ENCODE measurements around the gene KIF19.
"Not testable (repeated sequence)": the region's sequence is repeated elsewhere in the genome, so short reads cannot be mapped to it uniquely, and the experiment has no call there.

KIF19 gene, protein sequence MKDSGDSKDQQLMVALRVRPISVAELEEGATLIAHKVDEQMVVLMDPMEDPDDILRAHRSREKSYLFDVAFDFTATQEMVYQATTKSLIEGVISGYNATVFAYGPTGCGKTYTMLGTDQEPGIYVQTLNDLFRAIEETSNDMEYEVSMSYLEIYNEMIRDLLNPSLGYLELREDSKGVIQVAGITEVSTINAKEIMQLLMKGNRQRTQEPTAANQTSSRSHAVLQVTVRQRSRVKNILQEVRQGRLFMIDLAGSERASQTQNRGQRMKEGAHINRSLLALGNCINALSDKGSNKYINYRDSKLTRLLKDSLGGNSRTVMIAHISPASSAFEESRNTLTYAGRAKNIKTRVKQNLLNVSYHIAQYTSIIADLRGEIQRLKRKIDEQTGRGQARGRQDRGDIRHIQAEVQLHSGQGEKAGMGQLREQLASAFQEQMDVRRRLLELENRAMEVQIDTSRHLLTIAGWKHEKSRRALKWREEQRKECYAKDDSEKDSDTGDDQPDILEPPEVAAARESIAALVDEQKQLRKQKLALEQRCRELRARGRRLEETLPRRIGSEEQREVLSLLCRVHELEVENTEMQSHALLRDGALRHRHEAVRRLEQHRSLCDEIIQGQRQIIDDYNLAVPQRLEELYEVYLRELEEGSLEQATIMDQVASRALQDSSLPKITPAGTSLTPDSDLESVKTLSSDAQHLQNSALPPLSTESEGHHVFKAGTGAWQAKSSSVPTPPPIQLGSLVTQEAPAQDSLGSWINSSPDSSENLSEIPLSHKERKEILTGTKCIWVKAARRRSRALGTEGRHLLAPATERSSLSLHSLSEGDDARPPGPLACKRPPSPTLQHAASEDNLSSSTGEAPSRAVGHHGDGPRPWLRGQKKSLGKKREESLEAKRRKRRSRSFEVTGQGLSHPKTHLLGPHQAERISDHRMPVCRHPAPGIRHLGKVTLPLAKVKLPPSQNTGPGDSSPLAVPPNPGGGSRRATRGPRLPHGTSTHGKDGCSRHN

DNA sequence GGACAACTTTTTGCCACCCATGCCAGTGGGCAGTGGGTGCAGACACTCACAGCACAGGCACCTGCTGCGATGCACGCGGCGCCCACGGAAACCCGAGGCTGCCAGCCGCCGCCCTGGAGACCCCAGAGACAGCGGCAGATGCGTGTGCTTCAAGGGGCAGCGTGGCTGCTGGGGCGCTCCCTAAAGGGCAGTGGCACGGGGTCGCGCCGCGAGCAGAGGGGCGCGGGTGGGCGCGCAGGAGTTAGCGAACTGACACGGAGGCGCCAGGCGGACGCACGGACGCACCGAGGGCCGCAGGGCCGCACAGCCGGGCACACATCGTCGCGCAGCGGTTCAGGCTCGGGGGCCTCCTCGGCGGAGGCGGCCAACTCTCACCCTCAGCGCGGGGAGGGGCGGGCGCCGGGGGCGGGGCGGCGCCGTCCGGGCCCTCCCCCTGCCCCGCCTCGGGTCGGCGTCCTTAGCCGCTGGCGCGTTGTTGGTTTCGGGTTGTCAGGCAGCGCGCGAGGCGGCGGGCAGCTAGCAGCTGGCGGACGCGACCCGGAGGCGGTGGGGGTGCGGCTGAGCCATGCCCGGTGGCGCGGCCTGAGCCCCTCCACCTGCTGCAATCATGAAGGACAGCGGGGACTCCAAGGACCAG, at the start of gene KIF19:
Gene KIF19, plus strand, starts transcription at position 484 of the 637 bp plus-strand sequence. Its CDS starts 124 bp downstream, at position 608.
- H3K27me3 Mint-ChIP-seq: peaks cover 81% of the 10 kb centered on the region
- H3K27ac Mint-ChIP-seq: no peak within 1 kb of the TSS
- H3K9me3 Mint-ChIP-seq: no peaks in the 10 kb centered on the region
- peak within 1 kb of the TSS; percentile 27 for H3K4me3 Mint-ChIP-seq
- intact Hi-C loops (cut with micrococcal nuclease): no loop called here
- no peaks in the 10 kb centered on the region for H3K36me3 Mint-ChIP-seq (ENCODE audit: low read depth)
- H3K4me1 Mint-ChIP-seq (ENCODE audit: low read depth): peaks cover 12% of the 10 kb centered on the region

DNA sequence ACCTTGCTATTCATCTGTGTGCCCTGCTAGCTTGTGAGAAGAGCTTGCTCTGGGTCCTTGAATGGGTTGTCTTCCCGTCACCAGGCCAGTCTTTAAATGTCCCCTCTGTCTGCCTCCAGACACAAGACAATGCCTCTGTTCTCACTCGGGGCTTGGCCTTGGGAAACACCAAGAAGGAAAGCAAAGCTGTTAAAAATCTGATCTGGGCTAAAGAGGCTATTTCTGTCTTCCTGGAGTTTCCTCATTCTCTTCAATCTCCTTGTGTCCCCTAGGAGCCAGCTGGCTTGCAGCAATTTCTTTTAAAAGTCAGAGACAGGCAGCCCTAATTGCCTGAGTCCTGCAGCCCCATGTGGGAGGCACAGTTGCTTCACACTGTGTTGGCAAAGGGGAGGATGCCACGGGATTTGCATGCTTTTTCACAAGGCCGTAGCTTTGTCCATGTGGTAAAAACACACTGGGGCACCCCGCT, 49.5 kb upstream of the KIF19 start:
- Mint-ChIP-seq H3K4me1 (ENCODE audit: low read depth) (peaks cover 65% of the 10 kb centered on the region), H3K9me3 (no peaks in the 10 kb centered on the region), H3K4me3 (no peak overlapping the region), H3K27ac (peak overlapping the region; percentile 50), H3K36me3 (ENCODE audit: low read depth) (no peaks in the 10 kb centered on the region), H3K27me3 (peaks cover 47% of the 10 kb centered on the region)
- intact Hi-C loops (cut with micrococcal nuclease): no loop called here

DNA sequence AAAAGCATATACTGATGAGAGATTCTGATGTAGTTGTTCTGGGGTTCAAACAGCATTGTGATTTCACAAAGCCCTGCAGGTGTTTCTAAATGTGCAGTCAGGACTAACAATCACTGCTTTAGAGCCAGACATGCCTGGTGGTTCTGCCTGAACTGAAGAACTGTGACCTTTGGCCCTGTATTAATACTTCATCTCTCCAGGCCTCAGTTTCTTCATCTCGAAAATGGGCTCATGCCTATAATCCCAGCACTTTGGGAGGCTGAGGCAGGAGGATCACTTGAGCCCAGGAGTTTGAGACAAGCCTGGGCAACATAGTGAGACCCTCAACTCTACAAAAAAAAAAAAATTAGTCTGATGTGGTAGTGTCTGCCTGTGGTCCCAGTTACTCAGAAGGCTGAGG, 48.1 kb upstream of the KIF19 start:
- Mint-ChIP-seq H3K27me3 (peaks cover 38% of the 10 kb centered on the region), H3K36me3 (ENCODE audit: low read depth) (no peaks in the 10 kb centered on the region), H3K4me3 (no peak overlapping the region), H3K9me3 (no peaks in the 10 kb centered on the region), H3K27ac (no peak overlapping the region), H3K4me1 (ENCODE audit: low read depth) (peaks cover 69% of the 10 kb centered on the region)
- intact Hi-C loops (cut with micrococcal nuclease): no loop called here

DNA sequence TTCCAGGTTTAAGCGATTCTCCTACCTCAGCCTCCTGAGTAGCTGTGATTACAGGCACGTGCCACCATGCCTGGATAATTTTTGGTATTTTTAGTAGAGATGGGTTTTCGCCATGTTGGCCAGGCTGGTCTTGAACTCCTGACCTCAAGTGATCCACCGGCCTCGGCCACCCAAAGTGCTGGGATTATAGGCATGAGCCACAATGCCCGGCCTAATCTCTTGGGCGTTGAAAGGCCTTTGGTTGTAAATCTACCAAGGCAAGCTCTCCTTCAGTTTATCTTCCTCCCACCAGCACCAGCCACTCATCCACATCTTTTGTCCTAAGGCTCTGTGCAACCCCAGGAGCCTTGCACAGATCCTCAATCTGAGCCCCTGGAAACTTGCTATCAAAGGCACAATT, 46.4 kb upstream of the KIF19 start:
- not testable (repeated sequence) for H3K36me3 Mint-ChIP-seq (ENCODE audit: low read depth); H3K9me3 Mint-ChIP-seq; H3K4me3 Mint-ChIP-seq
- H3K27ac Mint-ChIP-seq: peak overlapping the region; percentile 67
- intact Hi-C loops (cut with micrococcal nuclease): loop anchor here (5.0 kb wide), 1 partner anchor 67 kb away; the partner anchor contains the start of gene TTYH2
- H3K27me3 Mint-ChIP-seq: peaks cover 23% of the 10 kb centered on the region
- peaks cover 61% of the 10 kb centered on the region for H3K4me1 Mint-ChIP-seq (ENCODE audit: low read depth)

DNA sequence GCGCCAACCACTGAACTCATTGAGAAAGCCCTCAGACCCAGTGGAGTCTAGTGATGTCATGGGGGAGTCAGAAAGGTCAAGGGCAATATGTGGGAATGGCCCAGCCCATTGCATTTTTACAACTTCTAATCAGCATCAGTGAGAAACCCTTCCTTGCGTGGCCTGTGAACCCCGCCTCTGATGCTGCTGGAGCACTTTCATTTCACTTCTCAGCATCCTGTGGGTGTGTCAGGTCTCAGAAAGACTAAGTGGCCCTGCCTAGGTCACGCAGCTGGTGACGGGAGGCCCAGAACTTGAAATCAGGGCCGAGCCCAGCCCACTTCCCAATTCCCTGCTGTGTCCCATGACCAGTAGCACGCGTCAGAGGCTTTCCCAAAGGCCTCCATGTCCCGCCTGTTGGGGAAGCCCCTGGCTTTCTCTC, 45.9 kb upstream of the KIF19 start:
- H3K4me1 Mint-ChIP-seq (ENCODE audit: low read depth): peaks cover 61% of the 10 kb centered on the region
- H3K27ac Mint-ChIP-seq: peak overlapping the region; percentile 67
- no peaks in the 10 kb centered on the region for H3K9me3 Mint-ChIP-seq
- intact Hi-C loops (cut with micrococcal nuclease): loop anchor here (5.0 kb wide), 1 partner anchor 68 kb away; the partner anchor contains the start of gene TTYH2
- H3K36me3 Mint-ChIP-seq (ENCODE audit: low read depth): no peaks in the 10 kb centered on the region
- peaks cover 24% of the 10 kb centered on the region for H3K27me3 Mint-ChIP-seq
- no peak overlapping the region for H3K4me3 Mint-ChIP-seq

DNA sequence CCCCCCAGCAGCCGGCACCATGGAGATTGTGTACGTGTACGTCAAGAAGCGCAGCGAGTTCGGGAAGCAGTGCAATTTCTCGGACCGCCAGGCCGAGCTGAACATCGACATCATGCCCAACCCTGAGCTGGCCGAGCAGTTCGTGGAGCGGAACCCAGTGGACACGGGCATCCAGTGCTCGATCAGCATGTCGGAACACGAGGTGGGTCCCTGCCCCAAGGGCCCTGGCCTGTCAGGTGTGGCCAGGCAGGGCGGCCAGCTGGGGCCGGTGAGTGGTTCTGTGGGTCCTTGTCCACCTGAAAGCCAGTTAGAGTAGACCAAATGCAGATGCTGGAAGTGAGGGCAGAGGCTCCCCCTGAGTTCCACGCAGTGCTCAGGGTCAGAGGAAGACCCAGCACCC, 44.2 kb upstream of the KIF19 start:
- no peak overlapping the region for H3K27ac Mint-ChIP-seq
- no peaks in the 10 kb centered on the region for H3K9me3 Mint-ChIP-seq
- intact Hi-C loops (cut with micrococcal nuclease): loop anchor here (5.0 kb wide), 1 partner anchor 69 kb away; the partner anchor contains the start of gene TTYH2
- peaks cover 51% of the 10 kb centered on the region for H3K4me1 Mint-ChIP-seq (ENCODE audit: low read depth)
- no peaks in the 10 kb centered on the region for H3K36me3 Mint-ChIP-seq (ENCODE audit: low read depth)
- no peak overlapping the region for H3K4me3 Mint-ChIP-seq
- H3K27me3 Mint-ChIP-seq: peaks cover 11% of the 10 kb centered on the region

DNA sequence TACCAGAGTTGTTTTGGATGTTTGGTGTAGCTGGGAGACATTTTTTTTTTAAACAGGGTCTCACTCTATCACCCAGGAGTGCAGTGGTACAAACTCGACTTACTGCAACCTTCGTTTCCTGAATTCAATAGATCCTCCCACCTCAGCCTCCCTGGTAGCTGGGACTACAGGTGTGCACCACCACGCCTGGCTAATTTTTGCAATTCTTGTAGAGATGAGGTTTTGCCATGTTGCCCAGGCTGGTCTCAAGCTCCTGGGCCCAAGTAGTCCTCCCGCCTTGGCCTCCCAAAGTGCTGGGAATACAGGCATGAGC, 43.8 kb upstream of the KIF19 start:
- H3K4me3 Mint-ChIP-seq; H3K9me3 Mint-ChIP-seq; H3K36me3 Mint-ChIP-seq (ENCODE audit: low read depth): not testable (repeated sequence)
- Mint-ChIP-seq H3K27ac (peak overlapping the region; percentile 83), H3K27me3 (peaks cover 10% of the 10 kb centered on the region), H3K4me1 (ENCODE audit: low read depth) (peaks cover 50% of the 10 kb centered on the region)
- intact Hi-C loops (cut with micrococcal nuclease): loop anchor here (5.0 kb wide), 1 partner anchor 70 kb away; the partner anchor contains the start of gene TTYH2

DNA sequence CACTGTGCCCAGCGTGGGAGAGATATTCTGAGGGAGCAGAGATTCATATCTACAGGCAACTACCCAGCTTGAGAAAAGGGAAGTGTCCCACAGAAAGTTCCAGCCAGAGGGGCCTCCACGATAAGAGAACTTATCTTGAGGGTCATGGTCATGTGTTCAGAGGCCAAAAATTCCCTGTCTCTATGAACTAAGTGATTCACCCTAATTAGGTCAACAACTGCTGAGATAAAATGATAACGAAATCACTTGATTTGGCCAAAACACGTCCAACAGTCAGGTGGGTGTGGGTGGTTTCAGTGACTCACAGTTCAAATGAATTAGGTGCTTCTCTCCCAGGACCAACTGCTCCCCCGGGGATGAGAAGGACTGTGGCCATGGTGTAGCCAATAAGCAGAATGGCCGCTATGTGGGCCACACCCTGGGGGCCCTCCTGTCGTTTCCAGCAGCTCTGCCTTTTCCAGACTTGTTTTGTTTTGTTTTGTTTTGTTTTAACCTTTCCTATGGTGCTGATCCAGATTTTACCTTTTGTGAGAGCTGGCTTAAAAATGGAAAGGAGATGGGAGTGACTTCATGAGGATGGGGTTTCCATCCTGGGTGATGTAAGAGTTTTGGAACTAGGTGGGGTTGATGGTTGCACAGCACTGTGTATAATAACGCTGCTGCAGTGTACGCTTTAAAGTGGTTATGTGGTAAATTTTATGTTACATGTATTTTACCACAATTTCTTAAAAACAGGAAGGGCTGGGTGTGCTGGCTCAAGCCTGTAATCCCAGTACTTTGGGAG, 43.2 kb upstream of the KIF19 start:
- intact Hi-C loops (cut with micrococcal nuclease): loop anchor here (5.0 kb wide), 1 partner anchor 70 kb away; the partner anchor contains the start of gene TTYH2
- Mint-ChIP-seq H3K27ac (peak overlapping the region; percentile 83), H3K27me3 (peaks cover 10% of the 10 kb centered on the region), H3K9me3 (no peaks in the 10 kb centered on the region), H3K4me1 (ENCODE audit: low read depth) (peaks cover 46% of the 10 kb centered on the region), H3K36me3 (ENCODE audit: low read depth) (no peaks in the 10 kb centered on the region), H3K4me3 (no peak overlapping the region)

DNA sequence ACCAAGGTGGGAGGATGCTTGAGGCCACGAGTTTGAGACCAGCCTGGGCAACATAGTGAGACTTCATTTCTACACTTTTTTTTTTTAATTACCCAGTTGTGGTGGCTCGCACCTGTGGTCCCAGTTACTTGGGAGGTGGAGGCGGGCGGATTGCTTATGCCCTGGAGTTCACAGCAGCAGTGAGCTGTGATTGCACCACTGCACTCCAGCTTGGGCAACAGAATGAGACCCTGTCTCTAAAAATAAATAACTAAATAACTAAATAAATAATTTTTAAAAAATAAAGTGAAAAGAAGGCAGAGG, 42.7 kb upstream of the KIF19 start:
- Mint-ChIP-seq H3K9me3 (no peaks in the 10 kb centered on the region), H3K27me3 (peaks cover 10% of the 10 kb centered on the region), H3K4me3 (no peak overlapping the region), H3K4me1 (ENCODE audit: low read depth) (peaks cover 47% of the 10 kb centered on the region), H3K36me3 (ENCODE audit: low read depth) (no peaks in the 10 kb centered on the region), H3K27ac (peak overlapping the region; percentile 83)
- intact Hi-C loops (cut with micrococcal nuclease): loop anchor here (5.0 kb wide), 1 partner anchor 71 kb away; the partner anchor contains the start of gene TTYH2

DNA sequence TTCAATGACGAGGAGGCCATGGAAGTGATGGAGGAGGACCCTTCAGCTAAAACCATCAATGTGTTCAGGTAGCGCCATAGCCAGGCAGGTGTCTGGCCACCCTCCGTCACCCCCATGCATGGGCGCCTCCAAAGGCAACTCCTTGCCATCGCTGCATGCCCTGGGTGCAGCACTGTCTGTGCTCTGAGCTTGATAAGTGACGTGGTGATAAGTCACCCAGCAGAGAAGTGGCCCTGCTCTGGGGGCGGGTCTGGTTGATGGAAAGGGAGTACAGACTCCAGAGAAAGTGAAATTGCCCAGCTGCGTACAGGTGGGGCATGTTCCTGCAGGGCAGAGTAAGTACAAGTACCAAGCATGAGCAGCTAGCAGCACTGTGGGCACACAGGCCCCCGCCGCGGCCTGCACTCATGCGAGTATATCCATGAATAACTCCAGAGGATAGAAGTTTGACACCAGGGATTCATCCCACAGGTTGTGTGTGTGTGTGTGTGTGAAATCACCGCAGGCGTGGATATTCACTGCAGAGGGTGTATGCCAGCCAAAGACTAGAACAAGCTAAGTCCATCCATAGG, 38.9 kb upstream of the KIF19 start:
- Mint-ChIP-seq H3K27me3 (peaks cover 13% of the 10 kb centered on the region), H3K9me3 (no peaks in the 10 kb centered on the region)

DNA sequence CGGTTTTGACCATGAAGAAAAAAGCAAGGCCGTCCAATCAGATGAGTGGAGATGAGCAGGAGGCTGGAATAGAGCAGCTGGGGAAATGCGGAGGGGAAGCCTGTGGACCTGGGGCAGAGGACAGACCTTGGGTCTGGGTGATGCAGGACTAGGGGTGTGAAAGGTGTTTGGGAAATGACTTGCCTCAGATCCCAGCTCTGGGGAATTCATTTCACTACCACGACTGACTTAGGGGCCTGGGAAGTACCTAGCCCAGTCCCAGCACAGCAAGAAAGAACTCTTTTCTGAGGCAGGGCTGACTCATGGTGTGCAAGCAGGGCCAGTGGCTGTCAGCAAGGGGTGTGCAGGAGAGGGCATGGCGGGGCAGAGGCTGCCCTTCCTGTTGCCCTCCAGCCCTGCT, 37.2 kb upstream of the KIF19 start:
- H3K4me1 Mint-ChIP-seq (ENCODE audit: low read depth): peaks cover 36% of the 10 kb centered on the region
- peaks cover 13% of the 10 kb centered on the region for H3K27me3 Mint-ChIP-seq
- peak overlapping the region; percentile 54 for H3K27ac Mint-ChIP-seq
- H3K4me3 Mint-ChIP-seq: no peak overlapping the region
- intact Hi-C loops (cut with micrococcal nuclease): no loop called here
- no peaks in the 10 kb centered on the region for H3K9me3 Mint-ChIP-seq
- no peaks in the 10 kb centered on the region for H3K36me3 Mint-ChIP-seq (ENCODE audit: low read depth)

More for the DNA sequence above, 38.9 kb upstream of the KIF19 start:
- Mint-ChIP-seq H3K27ac (no peak overlapping the region), H3K36me3 (ENCODE audit: low read depth) (no peaks in the 10 kb centered on the region), H3K4me1 (ENCODE audit: low read depth) (peaks cover 49% of the 10 kb centered on the region), H3K4me3 (no peak overlapping the region)
- intact Hi-C loops (cut with micrococcal nuclease): no loop called here

DNA sequence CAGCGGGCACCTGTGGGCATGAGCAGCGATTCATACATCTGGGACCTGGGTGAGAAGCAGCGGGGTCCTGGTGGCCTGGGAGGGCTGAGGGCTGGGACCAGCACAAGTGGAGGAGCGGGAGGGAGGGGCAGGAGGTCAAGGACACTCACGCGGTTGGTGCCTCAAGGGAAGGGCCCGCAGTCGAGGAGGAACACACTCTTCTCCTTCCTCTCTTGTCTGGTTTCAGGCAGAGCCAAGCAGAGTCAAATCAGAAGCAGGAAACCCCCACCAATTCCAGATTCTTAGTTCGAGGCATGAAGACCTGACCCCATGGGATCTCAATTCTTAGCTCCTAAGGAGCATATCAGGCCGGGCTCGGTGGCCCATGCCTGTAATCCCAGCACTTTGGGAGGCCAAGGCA, 36.3 kb upstream of the KIF19 start:
- intact Hi-C loops (cut with micrococcal nuclease): no loop called here
- Mint-ChIP-seq H3K4me3 (no peak overlapping the region), H3K27me3 (peaks cover 10% of the 10 kb centered on the region), H3K36me3 (ENCODE audit: low read depth) (no peaks in the 10 kb centered on the region), H3K9me3 (no peaks in the 10 kb centered on the region), H3K4me1 (ENCODE audit: low read depth) (peaks cover 34% of the 10 kb centered on the region), H3K27ac (peak overlapping the region; percentile 54)

DNA sequence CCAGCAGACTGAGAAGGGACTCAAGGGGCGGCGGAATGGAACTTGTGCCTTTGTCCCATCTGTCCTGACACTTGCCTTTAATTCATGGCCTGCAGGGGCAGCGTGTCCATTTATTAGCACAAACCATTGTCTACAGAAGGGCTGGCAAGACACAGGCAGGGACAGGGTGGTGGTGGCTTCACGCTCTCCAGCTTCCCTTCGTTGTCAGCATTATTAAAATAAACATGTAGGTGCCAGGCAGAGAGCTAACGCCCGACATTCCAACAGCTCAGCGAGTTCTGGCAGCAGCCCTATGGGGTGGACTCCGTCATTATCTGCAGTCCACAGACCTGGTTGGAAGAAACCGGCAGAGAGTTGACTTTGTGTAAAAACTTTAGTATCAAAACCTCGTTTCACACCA, 35.7 kb upstream of the KIF19 start:
- Mint-ChIP-seq H3K27me3 (peaks cover 5% of the 10 kb centered on the region), H3K4me3 (no peak overlapping the region), H3K4me1 (ENCODE audit: low read depth) (peaks cover 29% of the 10 kb centered on the region), H3K27ac (peak overlapping the region; percentile 54), H3K36me3 (ENCODE audit: low read depth) (no peaks in the 10 kb centered on the region), H3K9me3 (no peaks in the 10 kb centered on the region)
- intact Hi-C loops (cut with micrococcal nuclease): no loop called here

Data from dendritic cell treated with granulocyte-macrophage colony-stimulating factor and Interleukin-4, amounts not matched to agents 40 ng/mL and 50 ng/mL, for 4 days (primary cell).